GM19193 (cell line): ENCODE measurements around the gene PIGC.

Experiments
- POLR2A ChIP-seq: IDR thresholded peaks from 4 replicates; pipeline ENCODE4 v1.6.1; 2011; ENCODE audit not compliant: insufficient read depth, insufficient read length; ENCODE audit errors: extremely low read depth

Gene PIGC

GRCh38 chr1:172452536-172453152 lies 8.8 kb upstream of the PIGC start:
- no peak for TF ChIP-seq POLR2A

GRCh38 chr1:172451002-172451443 lies 7.2 kb upstream of the PIGC start:
- TF ChIP-seq POLR2A = no peak

DNA sequence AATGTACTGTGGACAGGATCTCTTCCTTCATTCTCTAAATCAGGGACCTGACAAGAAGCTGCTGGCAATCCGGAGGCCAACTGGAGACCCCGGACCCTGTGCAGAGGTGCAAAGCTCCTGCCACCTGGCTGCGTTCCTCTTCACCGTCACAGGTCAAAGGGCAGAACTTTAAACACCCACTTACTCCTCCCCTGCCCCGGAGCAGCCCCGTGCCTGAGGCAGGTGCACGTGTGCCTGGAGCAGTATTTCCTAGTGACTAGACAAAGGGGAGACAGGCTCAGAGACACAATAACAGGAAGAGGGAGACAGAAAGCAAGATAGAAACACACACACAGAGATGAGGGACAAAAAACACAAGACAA lies 6.6 kb upstream of the PIGC start:
- no peak for TF ChIP-seq POLR2A

GRCh38 chr1:172449585-172450523 lies 6.0 kb upstream of the PIGC start:
- TF ChIP-seq POLR2A = no peak

DNA sequence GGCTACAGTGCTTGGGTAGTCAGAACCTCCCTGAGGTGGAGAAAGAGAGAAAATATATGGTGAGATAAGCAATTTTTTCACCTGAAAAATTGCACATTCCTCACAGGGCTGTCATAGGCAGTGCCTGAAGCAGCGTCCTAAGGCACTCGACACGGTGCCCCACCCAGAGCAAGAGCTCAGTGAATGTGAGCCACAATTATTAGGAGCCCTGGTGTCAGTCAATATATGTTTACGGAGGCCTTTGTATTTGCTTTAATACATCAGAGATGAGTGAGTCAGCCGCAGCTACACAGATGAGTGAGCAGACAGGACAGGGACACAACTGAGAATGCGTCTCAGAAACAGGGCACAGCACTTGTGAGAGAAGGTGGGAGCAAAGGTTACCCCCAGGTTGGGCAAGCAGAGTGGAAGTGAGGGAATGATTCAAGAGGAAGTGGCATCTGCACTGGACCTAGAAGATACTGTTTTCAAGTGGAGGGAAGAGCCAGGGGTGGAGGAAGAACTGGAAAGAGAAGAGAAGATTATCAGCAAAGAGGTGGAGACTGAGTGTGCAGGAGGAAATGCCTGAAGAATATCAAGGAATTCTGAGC lies 5.2 kb upstream of the PIGC start:
- no peak for TF ChIP-seq POLR2A

DNA sequence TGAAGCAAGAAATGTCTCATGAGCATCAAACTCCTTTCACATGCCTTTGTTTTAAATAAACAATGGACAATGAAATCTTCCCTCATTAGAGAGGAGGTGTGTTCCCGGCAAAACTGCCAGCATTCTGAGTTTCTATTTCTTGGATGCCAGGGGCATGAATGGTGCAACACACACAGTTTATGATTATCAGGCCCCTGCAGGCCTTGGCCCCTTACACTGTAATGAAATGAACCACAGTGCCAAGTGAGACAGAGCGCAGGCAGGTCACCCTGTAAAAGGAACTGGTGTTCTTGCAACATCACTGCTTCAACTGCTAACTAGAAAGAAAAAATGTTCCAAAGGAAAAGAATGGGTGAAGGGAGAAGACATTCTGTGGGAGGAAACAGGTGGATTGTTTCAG lies 3.8 kb upstream of the PIGC start:
- TF ChIP-seq POLR2A = no peak

- no peak for TF ChIP-seq POLR2A
These were observed 2.7 kb upstream of the PIGC start for GRCh38 chr1:172446547-172446946.

DNA sequence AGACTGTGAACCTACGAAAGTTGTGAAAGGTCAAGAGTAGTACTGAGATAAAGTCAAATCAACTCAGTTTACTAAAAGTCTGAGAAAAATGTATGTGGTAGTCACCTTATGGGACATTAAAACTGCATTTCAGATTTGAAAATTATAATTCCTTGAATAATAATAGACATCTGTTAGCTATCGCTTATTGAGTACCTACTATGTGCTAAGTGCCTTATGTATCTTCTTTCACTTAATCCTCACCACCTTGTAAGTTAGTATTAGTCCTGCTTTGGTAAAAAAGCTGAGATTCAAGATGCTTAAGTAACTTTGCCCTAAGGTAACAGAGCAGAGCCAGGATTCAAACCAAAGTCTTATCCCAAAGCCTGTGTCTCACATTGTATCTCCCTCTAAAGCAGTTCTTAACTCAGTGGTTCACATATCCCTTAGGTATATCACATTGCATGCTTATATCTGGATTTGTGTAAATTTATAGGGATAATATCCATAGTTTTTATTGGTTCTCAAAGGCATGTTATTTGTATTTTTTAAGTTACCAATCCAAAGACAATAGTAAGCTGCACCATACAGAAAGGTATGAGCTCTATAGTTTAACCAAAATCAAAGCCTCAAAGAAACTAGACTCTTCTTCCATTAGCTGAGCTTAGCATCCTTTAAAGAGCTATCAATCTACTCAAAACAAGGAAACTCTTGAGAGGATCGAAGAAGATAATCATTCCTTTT lies 865 bp downstream of the PIGC start:
- TF ChIP-seq POLR2A = no peak

- TF ChIP-seq POLR2A = no peak
These were observed 1.5 kb downstream of the PIGC start for GRCh38 chr1:172442404-172442803.

- TF ChIP-seq POLR2A = no peak
These were observed 12.1 kb downstream of the PIGC start for GRCh38 chr1:172431721-172432192.

GRCh38 chr1:172431204-172431603 lies 12.7 kb downstream of the PIGC start:
- TF ChIP-seq POLR2A = no peak

DNA sequence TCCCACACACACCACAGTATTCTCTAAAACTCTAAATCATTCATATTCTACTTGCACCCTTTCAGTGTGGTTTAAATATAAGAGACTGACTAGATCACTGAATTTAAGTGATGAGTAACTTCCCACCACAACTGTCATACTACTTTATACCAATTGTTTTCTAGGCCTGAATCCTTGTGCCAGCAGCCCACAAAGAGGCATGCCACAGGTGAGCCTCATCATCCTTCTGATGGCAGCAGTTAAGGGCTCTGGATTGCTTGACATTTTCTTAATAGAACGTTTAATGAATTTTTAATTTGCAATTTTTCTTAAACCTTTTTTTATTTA lies 13.8 kb downstream of the PIGC start:
- TF ChIP-seq POLR2A = no peak

GRCh38 chr1:172429331-172430127 lies 14.3 kb downstream of the PIGC start:
- TF ChIP-seq POLR2A = no peak

DNA sequence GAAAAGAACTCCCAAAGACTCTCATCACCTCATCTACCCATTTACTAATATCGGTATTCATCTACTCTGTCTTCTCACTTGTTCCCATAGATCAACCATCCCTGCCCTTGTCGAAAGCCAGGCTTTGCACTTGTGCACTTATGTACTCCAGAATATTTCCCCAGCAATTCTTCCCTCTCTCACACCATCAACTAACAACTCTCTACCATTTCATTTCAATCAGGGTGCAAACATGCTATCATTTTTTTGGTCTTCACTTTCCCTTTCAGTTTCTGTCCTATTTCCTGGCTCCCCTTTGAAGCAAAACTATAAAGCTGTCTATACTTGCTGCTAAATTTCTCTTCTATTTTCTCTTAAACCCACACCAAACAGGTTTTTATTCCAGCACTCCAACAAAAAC lies 16.7 kb downstream of the PIGC start:
- TF ChIP-seq POLR2A = no peak
